Type B pancreatic cell (in vitro differentiated cells): Measurements from ENCODE around the gene ATOH1. TPM values are rescaled to one million over a fixed set of nuclear protein-coding genes. Genes with fewer than 3 reads are reported as not detected.

Experiments used
- DNase-seq: peaks from one replicate; pipeline ENCODE4 v3.0.0; 2021; ENCODE audit warnings: mixed read lengths; ENCODE audit not compliant: unreplicated experiment; ENCODE audit errors: extremely low spot score
- H3K27ac Mint-ChIP-seq: 2 replicates; pipeline ENCODE4 v1.8.0; 2021; ENCODE audit warnings: mild to moderate bottlenecking, mixed read lengths
- H3K27me3 Mint-ChIP-seq: 2 replicates; pipeline ENCODE4 v1.8.0; 2021; ENCODE audit warnings: mixed read lengths
- H3K36me3 Mint-ChIP-seq: 2 replicates; pipeline ENCODE4 v1.8.0; 2021; ENCODE audit warnings: mixed read lengths
- H3K4me1 Mint-ChIP-seq: one replicate; pipeline ENCODE4 v1.8.0; 2021; ENCODE audit warnings: mixed read lengths; ENCODE audit not compliant: unreplicated experiment
- H3K4me3 Mint-ChIP-seq: 2 replicates; pipeline ENCODE4 v1.8.0; 2021; ENCODE audit warnings: mild to moderate bottlenecking, mixed read lengths
- H3K9me3 Mint-ChIP-seq: 2 replicates; pipeline ENCODE4 v1.8.0; 2021; ENCODE audit warnings: mixed read lengths
- CTCF ChIP-seq: fragments of 200-600 bp; sonication (generic); conservative IDR thresholded peaks from 2 replicates; pipeline ENCODE4 v1.5.0; 2021; ENCODE audit warnings: antibody characterized with exemption, mild to moderate bottlenecking
- total RNA-seq: library from RNA; stranded (reverse); gene quantifications from 2 replicates; pipeline ENCODE4 v1.2.1, GENCODE V29; 2021; ENCODE audit warnings: low replicate concordance

Gene ATOH1
- total RNA-seq, 1 donor from 2014 or later, result 0.97 TPM

- no peaks in the 10 kb centered on the region for H3K9me3 Mint-ChIP-seq
- H3K27me3 Mint-ChIP-seq, result peaks cover 77% of the 10 kb centered on the region
- peaks cover 3% of the 10 kb centered on the region for H3K36me3 Mint-ChIP-seq
- TF ChIP-seq CTCF, result no peak
- H3K4me3 Mint-ChIP-seq, result no peak overlapping the region
- DNase-seq, result no peak
- H3K27ac Mint-ChIP-seq, result no peak overlapping the region
- H3K4me1 Mint-ChIP-seq, result peaks cover 3% of the 10 kb centered on the region
Measured at GRCh38 chr4:93839704-93840103, 11.2 kb downstream of the ATOH1 start.

- DNase-seq, result no peak
- no peak for TF ChIP-seq CTCF
- Mint-ChIP-seq H3K27ac (no peak overlapping the region), H3K4me3 (no peak overlapping the region), H3K4me1 (peaks cover 3% of the 10 kb centered on the region), H3K9me3 (no peaks in the 10 kb centered on the region), H3K27me3 (peaks cover 71% of the 10 kb centered on the region), H3K36me3 (peaks cover 3% of the 10 kb centered on the region)
Measured at GRCh38 chr4:93841803-93842345, 13.3 kb downstream of the ATOH1 start.

- DNase-seq, result no peak
- H3K27ac Mint-ChIP-seq, result no peak overlapping the region
- peaks cover 3% of the 10 kb centered on the region for H3K36me3 Mint-ChIP-seq
- no peak for TF ChIP-seq CTCF
- H3K9me3 Mint-ChIP-seq, result no peaks in the 10 kb centered on the region
- H3K4me1 Mint-ChIP-seq, result peaks cover 3% of the 10 kb centered on the region
- no peak overlapping the region for H3K4me3 Mint-ChIP-seq
- peaks cover 68% of the 10 kb centered on the region for H3K27me3 Mint-ChIP-seq
Measured at GRCh38 chr4:93842601-93843252, 14.2 kb downstream of the ATOH1 start.

GRCh38 chr4:93843772-93844171 is 15.2 kb downstream of the ATOH1 start:
- Mint-ChIP-seq H3K4me1 (peaks cover 3% of the 10 kb centered on the region), H3K27me3 (peaks cover 60% of the 10 kb centered on the region), H3K9me3 (no peaks in the 10 kb centered on the region), H3K27ac (no peak overlapping the region), H3K36me3 (peaks cover 3% of the 10 kb centered on the region), H3K4me3 (no peak overlapping the region)
- DNase-seq, result no peak
- TF ChIP-seq CTCF, result no peak

GRCh38 chr4:93852680-93853079 is 24.1 kb downstream of the ATOH1 start:
- H3K4me3 Mint-ChIP-seq, result no peak overlapping the region
- peaks cover 16% of the 10 kb centered on the region for H3K27me3 Mint-ChIP-seq
- H3K4me1 Mint-ChIP-seq, result no peaks in the 10 kb centered on the region
- no peak for DNase-seq
- no peak overlapping the region for H3K27ac Mint-ChIP-seq
- no peaks in the 10 kb centered on the region for H3K36me3 Mint-ChIP-seq
- TF ChIP-seq CTCF, result no peak
- H3K9me3 Mint-ChIP-seq, result no peaks in the 10 kb centered on the region
